ENCODE results near the gene USF3.

GRCh38 chr3:113741086-113741485 is 44.6 kb upstream of the USF3 start:
- TF ChIP-seq RAD21 (conservative IDR thresholded peaks at IDR 0.05 in 1 of 2, IDR thresholded peaks at IDR 0.05 in 1 of 2) (no peak), POLR2A (IDR thresholded peaks at IDR 0.05; ENCODE audit: low read length) (no peak), RFX5 (IDR thresholded peaks at IDR 0.05) (no peak), CTCF (IDR thresholded peaks at IDR 0.05) (no peak), MAFK (IDR thresholded peaks at IDR 0.05; ENCODE audit: partially characterized antibody) (no peak), BCL3 (IDR thresholded peaks at IDR 0.05) (no peak), ZC3H11A (IDR thresholded peaks at IDR 0.05) (no peak), MAX (IDR thresholded peaks at IDR 0.05) (no peak), EP300 (IDR thresholded peaks at IDR 0.05) (no peak), JUNB (IDR thresholded peaks at IDR 0.05) (no peak)
- TF ChIP-seq, protein P1, sequence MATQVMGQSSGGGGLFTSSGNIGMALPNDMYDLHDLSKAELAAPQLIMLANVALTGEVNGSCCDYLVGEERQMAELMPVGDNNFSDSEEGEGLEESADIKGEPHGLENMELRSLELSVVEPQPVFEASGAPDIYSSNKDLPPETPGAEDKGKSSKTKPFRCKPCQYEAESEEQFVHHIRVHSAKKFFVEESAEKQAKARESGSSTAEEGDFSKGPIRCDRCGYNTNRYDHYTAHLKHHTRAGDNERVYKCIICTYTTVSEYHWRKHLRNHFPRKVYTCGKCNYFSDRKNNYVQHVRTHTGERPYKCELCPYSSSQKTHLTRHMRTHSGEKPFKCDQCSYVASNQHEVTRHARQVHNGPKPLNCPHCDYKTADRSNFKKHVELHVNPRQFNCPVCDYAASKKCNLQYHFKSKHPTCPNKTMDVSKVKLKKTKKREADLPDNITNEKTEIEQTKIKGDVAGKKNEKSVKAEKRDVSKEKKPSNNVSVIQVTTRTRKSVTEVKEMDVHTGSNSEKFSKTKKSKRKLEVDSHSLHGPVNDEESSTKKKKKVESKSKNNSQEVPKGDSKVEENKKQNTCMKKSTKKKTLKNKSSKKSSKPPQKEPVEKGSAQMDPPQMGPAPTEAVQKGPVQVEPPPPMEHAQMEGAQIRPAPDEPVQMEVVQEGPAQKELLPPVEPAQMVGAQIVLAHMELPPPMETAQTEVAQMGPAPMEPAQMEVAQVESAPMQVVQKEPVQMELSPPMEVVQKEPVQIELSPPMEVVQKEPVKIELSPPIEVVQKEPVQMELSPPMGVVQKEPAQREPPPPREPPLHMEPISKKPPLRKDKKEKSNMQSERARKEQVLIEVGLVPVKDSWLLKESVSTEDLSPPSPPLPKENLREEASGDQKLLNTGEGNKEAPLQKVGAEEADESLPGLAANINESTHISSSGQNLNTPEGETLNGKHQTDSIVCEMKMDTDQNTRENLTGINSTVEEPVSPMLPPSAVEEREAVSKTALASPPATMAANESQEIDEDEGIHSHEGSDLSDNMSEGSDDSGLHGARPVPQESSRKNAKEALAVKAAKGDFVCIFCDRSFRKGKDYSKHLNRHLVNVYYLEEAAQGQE (IDR thresholded peaks at IDR 0.05): no peak
